Stimulated activated CD4-positive, alpha-beta T cell treated with anti-CD3 and anti-CD28 coated beads, Interleukin-12 subunit alpha, Interleukin-12 subunit beta, amount 100 ng/mL, for 24 hours (primary cell): ENCODE results near the gene WARS2.

ENCODE experiments used
- DNase-seq, 2 experiments: peaks; one replicate each; pipeline ENCODE4 v3.0.0-alpha.2; 2020; ENCODE audit warnings: low read depth in 2 of 2

WARS2 gene

DNA sequence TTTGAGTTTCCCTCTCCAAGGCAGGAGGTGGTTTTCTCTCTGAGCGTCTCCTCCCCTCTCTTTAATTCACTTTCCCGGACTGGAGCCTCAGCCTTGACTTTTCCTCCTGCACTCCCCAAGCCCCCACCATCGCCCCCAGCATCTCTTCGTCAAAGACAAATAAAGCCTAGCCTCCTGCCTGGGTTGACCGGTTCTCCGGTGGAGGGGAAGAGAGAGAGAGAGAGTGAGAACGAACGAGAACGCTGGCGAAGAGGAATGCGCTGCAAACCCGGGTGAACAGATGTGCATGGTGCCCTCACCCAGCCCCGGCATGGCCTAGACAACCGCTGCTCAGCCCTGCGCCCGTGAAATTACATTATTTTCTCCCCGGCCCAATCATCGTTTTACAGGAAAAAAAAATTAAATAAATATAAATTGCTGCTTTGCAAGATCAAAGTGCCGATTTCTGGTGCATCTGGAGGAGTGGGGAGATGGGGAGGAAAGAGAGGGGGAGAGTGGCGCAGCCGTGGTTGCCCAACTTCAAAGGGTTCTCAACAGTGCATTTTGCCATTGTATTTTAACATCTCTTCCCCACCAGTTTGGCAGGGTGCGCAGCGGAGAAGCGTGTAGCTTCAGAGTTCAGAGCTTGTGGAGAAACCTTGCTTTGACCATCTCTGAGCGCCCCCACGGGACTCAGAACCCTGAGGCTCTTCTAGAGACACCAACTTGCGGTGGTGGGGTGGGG, 140.9 kb downstream of the WARS2 start:
- DNase-seq: no peak

DNA sequence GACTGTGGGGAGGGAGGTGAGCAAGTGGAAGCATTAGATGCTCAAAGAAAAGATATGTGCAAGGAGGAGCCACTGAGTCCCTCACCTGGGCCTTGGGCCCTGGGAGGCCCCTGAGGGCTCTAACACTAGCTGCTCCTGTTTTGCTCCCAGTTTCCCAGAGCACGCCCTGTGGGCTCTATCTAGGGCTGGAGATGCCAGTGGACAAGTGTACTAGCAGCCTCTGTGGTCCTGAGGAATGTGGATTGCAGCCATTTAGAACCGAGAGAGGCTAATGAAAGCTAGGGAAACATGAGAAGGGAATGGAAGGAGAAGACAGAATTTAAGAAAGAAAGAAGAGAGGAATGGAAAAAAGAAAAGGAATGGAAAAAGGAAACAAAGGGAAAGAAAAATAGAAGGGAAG, 142.3 kb downstream of the WARS2 start:
- no peak for DNase-seq

DNA sequence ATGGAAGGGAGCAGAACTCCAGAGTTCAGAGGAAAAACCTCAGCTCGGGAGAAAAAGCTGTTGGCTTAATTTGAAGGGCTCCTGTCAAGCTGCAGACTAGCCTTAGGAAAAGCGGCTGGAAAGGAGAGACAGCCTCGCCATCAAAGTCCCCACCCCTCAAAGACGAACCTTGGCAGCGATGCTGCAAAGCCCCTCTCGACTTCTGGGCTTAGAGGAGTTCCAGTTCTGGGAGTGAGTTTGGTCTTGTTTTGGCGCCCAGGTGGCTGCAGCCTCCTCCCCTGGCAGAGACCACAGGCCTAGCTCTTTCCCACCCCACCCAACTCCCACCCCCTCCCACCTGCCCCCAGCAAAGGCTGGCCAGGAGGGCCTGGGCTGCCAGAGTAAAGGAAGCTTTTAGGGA, 143.2 kb downstream of the WARS2 start:
- no peak for DNase-seq

DNA sequence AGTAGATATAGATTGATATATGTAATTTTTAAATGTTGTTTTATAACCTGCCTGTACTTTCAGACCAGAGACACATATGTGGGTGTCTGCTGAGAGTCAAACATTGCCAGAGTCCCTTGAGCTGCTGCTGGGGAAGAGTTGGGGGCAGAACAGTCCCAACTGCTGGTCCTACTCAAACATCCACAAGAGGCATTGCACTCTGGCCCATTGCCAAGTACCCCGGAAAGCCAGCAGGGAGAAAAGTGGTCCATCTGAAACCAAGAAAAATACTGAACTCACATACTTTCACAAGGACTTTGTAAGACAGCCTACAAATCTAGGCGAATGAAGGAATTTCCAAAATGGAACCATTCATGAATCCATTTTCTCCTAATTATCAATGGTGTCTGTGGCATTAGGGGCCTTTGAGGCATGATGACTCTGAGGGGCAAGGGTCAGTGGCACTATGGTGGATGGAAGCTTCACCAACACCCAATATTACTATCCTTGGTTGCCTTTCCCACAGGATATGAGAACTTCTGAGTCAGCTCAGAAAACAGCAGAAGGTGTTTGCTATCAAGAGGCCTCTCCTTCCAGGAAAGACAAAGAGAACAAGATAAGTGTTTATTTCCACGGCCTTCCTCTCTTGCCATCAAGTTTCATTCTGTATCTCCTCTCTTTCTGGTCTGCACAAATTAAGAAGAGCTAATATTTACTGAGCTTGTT, 145.0 kb downstream of the WARS2 start:
- DNase-seq: no peak

DNA sequence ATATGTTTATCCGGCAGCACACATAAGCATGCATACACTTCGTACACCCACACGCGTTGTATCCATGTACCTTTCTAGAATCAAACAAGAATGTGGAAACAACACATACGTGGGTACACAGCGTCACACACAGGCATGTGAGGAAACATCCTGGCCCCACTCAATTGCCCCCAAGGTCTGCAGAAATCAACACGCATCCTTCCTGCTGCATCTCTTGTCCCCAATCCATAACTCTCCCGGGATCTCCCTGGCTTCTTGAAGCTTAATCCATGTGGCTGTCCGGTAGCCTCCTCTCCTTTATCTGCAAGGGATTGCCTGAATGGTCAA, 146.8 kb downstream of the WARS2 start:
- DNase-seq: no peak

DNA sequence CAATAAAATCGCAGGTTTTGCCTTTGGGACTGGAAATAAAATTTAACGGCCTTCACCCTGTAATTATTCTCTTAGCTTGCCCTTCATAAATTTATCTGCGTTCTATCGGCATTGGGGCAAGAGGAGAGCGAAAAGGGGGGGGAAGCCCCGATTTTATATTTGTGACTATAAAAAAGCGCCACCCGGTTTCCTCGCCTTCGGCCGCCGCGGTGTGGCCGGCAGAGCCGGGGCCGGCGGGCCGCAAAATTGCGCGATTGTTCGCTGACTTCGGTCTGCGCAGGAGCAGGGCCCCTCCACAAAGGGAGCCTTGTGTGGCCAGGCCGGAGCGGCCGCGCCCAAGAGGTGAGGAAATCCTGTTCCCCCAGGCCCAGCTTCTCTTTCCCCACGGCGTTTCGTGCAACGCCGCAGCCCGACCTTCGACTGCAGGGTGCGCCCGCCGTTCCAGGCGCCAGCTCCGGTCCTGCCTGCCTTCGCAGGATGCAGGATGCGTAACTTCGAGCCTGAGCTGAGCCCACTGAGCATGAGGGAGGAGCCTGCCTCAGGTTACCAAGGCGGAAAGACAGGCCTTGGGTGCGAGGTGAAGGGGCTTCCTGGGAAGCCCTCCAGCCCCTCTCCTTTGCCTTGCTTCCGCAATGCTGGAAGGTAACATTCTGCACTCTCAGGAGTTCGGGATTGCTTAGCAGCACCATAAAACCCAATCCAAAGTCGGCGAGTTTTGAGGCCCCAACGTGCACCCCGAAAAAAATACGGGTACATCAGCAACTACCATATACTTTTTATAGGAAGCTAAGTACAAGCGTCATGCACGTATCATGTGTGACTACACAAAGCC, 147.4 kb downstream of the WARS2 start:
- no peak for DNase-seq

DNA sequence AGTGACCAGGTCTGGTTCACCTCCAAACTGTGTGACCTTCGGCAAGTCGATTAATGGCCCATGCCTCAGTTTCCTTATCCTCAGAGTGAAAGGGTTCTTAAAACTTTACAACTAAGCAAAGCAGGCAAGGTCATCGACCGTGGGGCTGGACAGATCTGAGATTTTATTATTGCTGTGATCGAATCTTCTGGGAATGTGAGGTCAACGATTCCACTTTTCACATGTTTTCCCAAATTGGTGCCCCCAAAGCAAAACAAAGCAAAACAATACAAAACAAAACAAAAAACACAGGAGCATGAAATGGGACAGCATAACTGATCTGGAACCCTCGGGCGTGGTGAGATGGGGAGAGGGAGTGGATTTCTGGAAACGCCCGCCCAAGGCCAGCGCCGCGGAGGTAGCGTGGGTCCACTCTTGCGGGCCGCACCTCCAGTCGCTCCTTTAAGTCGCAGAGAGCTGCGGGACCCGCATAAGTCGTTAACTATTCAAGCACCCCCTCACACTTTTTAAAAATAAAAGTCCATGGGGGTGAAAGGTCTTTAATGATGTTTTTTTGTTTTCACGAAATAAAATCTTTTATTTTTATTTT, 148.1 kb downstream of the WARS2 start:
- no peak for DNase-seq

DNA sequence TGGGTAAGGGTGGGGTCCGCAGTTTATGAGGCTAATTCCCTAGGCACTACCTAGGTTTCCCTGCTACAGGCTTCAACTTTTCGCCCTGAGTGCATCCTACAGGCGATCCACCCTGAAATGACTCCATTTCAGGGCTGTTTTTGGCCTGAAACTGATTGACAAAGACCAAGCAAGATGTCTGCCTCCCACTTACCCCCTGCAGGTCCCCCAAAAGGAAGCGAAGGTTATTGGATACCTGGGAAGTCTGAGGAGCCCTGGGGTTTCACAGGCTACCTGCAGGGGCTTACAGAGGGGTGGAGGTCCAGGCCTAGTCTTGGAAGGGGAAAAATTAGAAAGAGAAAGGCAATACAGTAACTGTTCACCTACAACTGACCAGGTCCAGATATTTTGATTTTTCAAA, 149.0 kb downstream of the WARS2 start:
- DNase-seq: no peak

DNA sequence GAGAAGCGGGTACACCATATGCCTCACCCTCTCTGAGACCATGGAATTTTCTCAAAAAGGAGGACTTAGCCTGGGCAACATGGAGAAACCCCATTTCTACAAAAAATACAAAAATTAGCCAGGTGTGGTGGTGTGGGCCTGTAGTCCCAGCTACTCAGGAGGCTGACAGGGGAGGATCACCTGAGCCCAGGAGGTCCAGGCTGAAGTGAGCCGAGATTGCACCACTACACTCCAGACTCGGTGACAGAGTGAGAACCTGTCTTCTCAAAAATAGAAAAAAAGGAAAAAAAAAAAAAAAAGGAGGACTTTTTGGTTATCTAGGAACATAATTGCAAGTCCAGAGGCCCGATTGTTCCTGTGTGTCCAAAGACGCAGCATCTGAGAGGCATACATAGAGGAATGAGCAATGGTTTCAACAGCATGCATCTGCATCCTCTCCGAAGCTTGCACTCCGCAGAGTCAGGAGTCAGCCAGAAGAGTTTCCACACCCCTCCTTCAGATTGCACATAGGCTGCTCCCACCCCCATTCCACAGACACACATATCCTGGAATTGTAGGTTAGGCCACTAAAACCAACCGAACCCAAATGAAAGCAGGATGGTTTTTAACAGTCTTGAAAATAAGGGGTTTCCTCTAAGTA, 149.8 kb downstream of the WARS2 start:
- DNase-seq: no peak

DNA sequence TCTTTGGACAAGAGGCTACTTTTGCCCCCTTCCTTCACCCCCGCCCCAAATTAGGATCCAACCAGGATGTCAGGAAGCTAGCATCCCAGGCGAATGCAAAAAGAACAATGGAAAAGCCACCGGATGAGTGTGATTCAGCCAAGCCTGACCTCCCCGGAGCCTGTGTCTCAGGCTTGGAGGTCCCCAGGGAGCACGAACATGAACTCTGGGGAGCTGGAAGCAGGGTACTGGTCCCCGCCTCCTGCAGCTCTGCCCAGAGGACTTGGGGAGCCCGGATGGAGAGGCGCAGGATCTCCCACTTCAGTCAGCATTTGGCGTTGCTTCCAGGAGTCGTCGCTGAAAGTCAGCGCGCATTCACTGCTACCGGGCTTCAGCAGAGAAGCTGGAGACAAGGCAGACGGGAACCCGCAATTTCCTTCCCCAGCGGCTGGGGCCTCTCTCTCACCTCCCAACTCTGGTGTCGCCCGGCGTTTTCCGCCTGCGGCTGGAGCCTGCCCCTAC, 150.5 kb downstream of the WARS2 start:
- no peak for DNase-seq

DNA sequence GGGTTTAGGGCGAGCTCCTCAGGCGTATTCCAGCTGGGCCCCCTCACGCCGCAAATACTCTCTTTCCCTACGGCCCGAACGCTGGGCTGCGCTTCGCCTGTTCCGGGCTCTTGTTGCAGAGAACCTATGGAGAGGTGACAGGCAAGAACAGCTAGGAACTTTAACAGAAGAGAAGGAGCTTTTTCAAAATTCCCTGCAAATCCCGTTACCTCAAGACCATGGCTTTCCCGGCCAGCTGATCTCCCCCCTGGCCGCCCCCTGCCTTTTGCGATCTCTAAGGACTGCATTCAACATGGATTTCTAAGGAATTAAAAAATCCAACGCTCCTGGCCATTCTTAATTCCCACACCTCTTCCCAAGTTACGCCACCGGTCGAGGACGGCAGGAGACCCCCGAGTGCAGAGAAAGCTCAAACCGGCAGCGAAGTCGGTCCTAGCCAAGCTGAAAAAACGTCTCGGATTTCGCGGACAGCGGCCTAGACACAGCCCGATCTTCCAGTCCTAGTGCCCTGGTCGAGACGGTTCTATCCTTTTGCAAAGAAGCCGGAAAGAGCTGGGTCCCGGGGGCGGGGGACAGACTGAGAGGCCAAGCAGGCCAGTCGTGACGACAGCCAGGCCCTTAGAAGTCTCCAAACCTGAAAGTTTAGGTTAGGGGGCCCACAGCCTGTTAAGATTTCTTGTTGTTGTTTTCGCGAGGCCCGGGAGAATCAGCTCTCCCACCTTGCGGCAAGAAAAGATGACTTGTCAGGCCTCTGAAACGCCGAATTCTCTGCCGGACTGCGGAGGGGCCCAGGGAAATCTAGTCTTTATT, 151.2 kb downstream of the WARS2 start:
- no peak for DNase-seq

DNA sequence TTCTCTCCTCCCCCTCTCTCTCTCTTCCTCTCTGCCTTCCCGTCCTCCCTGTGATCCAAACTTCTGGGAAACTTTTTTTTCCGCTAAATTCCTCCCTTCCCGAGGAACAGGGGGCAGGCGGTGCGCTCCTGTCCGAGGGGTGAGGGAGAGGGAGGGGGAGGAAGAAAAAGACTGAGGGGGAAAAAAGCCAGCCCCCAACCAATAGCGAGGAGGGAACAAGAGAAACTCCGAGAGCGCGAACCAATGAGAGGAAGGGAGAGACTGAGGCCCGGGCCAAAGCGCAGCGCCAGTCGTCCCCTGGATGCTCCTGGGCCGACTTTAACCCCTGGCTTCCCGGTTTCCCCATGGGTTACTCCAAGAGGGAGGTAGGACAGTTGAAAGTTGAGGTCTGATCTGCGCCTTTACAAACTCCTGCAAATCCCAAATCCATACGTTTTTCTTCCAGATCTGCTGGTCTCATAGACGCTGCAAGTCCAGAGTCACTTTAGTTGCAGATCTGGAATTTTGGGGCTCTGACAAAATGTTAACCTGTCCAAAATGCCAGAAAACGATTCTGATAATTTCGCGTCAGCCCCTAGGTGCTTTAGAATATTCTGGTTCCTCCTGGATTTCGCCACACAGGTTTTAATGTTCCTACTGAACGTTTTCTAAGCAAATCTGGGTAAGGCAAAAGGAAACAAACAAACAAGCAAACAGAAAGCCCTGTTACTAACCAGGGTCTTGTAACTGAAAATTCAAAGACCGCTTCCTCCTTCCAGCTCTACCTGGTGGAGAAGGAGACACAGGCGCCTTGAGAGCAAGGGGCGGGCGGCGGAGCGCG, 152.1 kb downstream of the WARS2 start, which contains the start of gene TBX15:
TSS of gene TBX15 (minus strand) at position 158 of the 820 bp plus-strand sequence. CDS start 548 bp downstream, outside the sequence.
- no peak for DNase-seq

DNA sequence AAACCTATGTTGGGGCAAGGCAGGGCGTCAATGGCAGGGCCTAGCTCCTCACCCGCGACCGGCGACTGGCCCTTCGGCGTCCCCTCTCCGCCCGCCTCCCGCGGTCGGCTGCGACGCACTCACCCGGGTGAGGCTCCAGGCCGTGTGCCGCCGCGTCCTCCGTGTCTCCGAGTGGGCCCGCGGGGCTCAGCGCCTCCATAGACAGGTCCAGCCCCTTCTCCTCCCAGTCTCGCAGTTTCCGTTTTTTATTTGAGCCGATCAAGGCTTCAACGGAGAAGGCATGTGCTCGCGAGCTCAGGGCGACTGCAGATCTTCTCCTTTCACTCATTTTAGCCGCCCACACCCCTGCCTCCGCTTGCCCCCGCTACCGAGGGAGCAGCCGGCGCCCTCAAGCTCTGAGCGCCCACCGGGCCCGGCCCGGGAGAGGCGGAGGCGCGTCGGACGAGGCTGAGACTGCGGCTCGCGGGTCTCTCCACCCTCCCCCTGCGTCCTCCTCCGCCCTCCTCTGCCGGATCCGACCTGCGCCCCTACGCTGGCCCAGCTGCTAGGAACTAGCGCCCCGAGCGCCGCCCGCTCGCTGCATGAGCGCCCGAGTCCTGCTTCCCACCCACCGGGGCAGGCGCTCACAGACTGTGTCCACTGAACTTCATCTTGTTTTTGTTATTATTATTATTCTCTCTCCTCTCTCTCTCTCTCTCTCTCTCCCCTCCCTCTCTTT, 152.8 kb downstream of the WARS2 start:
- DNase-seq: no peak

DNA sequence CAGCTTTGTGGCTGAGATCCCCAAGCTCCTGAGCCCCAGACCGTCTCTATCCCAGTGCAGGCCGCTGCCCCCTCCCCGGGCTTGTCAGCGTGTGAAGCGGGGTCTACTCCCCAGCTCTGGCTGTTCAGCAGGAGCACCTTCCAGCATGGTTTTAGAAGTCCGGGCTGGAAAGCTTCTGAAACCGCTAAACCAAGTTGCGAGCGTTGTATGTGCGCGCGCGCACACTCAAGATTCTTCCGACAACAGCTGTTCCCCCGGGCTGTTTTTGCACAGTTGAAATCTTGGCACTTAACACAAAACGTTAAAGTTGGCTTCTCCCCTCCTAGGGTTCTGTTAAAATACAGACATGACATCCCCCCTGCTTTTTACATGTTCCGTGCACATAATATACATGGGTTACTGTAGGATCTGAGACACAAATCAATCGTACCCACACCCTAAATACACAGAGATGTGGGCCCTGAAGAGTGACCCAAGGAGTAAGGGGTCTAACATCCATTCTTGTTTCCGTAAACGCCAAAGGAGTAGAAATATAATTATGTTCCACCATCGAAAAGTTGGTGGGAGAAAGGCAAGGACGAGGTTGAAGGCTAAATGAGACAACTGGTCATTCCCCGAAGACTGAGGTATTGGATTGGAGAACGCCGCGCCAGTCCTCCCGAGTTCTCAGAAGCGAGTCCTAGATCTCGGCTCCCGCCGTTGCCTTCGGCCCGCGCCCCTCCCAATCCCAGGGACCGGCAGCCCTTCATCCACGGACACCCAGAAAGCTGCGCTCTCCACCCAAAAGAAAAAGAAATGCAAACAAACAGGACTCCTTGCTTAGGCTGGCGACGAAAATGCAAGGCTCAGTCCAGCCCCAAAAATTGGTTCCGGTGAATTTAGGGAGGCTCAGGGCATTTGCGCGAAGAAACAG, 153.6 kb downstream of the WARS2 start:
- DNase-seq: no peak

DNA sequence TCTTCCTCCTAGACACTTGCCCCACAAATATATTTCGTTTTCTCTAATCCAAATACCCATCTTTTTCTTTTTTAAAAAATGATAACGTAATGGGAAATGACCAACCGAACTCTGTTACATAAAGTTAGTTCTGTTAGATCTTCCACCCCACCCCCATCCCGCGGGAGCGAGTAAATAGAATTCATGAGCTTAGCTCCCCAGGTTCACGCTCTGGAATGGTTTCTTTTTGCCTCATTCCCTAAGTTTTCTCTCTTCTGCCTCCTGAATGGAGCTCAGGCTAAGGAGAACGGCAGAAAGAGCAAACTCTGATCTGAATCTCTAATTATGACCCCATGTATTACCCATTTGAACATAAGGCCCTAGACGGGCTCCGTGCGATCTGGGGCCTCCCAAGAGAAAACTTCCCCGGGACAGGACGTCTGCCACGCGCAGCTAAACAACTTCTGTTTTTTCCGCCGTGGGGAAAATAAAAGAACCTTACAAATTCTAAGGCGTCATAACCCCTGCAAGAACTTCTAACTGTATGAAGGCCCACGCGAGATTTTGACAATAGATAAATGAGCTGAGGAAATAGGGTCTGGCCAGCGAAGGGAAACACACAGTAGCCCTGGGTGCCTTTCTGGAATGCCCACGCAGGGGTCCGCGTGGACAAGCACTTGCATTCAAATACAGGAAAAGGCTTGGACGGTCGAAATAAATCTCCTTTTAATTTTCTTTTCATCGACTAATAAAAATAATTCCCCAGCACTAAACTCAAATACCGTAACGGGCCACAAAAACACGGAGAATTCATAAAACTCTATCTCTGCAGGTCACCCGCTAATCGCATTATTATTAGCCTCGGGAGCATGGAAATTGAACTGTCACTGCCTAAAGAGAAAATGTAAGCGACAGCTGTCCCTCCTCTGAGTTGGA, 154.6 kb downstream of the WARS2 start:
- no peak for DNase-seq

DNA sequence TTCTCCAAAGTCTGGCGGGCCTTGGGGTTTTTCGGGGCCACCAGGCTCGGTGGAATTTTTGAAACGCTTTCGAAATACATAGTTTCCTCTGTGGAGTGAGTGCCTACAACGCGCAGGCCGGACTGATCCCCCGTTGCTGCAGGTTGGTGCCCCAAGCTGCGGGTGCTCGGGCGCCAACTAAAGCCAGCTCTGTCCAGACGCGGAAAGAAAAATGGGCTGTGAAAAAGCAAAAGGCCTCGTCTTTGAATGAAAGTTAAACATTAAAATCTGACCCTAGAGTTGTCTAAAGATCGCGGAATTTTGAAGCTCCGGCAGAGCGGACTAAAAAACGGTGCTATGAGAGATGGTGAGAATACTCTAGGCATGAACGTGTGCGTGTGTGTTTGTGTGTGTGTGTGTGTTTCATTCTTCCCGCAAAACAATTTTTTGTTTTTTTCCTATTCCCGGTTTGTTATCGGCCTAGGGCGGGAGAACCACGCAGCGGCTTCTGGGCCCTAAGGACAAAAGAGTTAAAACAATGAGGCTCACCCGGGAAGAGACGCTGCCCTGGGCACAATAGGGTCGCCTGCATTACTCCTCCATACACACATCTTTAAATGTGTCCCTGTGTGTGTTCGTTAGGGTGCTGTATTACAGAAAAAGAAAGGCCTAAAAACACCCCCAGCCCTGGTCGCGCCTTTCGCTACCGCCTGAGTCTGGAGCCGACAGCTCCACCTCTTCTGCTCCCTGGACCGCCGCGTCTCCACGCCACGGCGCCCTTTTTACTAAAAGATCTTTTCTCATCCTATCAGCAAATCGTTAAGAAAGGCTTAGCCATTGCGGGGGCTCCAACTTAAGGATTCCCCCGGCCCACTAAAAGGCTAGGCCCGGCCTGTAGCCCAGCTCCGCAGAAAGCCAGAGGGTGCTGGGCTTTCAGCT, 155.5 kb downstream of the WARS2 start:
- DNase-seq: no peak
